Measurements from ENCODE around the gene DCAF11. TPM values are rescaled to one million over a fixed set of nuclear protein-coding genes. Genes with fewer than 3 reads are reported as not detected.

DCAF11 gene
- total and polyA plus RNA-seq, 2 of the 13 experiments (the other 11 are each of a cell fraction or from before 2014, with no cell fraction given) = 150 to 257 TPM

DNA sequence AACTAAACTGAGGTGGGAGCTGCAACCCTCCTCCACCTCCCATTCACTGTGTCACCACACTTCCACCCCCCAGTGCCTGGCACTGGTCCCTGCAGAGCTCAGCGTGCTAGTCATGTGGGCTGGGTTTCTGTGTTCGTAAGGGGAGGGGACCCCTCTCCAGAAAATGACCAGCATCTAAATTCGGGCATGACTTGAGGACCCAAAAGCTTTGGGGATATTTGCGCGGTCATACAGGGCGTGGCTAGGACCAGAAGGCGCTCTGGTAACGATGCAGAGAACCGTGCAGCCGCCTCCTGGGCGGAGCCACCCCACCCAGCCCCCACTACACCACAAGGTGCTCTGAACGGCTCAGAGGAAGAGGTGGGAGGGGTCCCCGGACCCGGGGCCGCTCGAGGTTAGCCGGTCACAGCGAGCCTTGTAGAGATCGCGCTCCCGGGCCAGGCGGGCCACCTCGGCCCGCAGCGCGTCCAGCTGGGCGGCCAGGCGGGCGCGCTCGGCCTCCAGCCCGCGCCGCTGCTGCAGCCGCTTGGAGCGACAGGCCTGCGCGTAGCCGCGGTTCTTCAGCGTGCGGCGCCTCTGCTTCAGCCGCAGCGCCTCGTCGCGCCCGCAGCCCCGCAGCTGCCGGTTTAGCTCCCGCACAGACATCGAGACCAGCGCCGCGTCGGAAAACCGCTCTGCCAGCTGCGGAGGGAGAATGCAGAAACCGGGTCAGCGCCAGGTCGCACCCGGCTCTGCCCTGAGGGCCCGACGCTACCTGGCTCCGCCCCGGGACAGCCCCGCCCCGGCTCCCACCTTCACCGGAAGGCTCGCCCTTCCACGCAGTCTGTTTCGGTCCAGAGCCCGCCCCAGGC, 33.5 kb upstream of the DCAF11 start (continued):
- TF ChIP-seq, protein P1, sequence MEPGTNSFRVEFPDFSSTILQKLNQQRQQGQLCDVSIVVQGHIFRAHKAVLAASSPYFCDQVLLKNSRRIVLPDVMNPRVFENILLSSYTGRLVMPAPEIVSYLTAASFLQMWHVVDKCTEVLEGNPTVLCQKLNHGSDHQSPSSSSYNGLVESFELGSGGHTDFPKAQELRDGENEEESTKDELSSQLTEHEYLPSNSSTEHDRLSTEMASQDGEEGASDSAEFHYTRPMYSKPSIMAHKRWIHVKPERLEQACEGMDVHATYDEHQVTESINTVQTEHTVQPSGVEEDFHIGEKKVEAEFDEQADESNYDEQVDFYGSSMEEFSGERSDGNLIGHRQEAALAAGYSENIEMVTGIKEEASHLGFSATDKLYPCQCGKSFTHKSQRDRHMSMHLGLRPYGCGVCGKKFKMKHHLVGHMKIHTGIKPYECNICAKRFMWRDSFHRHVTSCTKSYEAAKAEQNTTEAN (CRISPR knock-in tag; conservative IDR thresholded peaks at IDR 0.05) = 0 out of 2 replicates have a peak, but pooled peaks have one; percentile 1
- peak; percentile 93 for TF ChIP-seq PHF8 (CRISPR knock-in tag; IDR thresholded peaks at IDR 0.05)
- TF ChIP-seq, protein P2, sequence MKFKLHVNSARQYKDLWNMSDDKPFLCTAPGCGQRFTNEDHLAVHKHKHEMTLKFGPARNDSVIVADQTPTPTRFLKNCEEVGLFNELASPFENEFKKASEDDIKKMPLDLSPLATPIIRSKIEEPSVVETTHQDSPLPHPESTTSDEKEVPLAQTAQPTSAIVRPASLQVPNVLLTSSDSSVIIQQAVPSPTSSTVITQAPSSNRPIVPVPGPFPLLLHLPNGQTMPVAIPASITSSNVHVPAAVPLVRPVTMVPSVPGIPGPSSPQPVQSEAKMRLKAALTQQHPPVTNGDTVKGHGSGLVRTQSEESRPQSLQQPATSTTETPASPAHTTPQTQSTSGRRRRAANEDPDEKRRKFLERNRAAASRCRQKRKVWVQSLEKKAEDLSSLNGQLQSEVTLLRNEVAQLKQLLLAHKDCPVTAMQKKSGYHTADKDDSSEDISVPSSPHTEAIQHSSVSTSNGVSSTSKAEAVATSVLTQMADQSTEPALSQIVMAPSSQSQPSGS (CRISPR knock-in tag; IDR thresholded peaks at IDR 0.05) = peak; percentile 24; the same call in 1 of the 2 replicates
- TF ChIP-seq, protein P3, sequence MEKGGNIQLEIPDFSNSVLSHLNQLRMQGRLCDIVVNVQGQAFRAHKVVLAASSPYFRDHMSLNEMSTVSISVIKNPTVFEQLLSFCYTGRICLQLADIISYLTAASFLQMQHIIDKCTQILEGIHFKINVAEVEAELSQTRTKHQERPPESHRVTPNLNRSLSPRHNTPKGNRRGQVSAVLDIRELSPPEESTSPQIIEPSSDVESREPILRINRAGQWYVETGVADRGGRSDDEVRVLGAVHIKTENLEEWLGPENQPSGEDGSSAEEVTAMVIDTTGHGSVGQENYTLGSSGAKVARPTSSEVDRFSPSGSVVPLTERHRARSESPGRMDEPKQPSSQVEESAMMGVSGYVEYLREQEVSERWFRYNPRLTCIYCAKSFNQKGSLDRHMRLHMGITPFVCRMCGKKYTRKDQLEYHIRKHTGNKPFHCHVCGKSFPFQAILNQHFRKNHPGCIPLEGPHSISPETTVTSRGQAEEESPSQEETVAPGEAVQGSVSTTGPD (CRISPR knock-in tag; IDR thresholded peaks at IDR 0.05) = no peak; the same call in 1 of the 2 replicates
- no peak for TF ChIP-seq CEBPB (IDR thresholded peaks at IDR 0.05; ENCODE audit: borderline replicate concordance, low read depth, low read length)
- no peak for TF ChIP-seq MTF1 (CRISPR knock-in tag; IDR thresholded peaks at IDR 0.05)
- TF ChIP-seq, protein P4, sequence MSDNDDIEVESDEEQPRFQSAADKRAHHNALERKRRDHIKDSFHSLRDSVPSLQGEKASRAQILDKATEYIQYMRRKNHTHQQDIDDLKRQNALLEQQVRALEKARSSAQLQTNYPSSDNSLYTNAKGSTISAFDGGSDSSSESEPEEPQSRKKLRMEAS (IDR thresholded peaks at IDR 0.05) = peak; percentile 77
- no peak for TF ChIP-seq ARID2 (CRISPR knock-in tag; IDR thresholded peaks at IDR 0.05; ENCODE audit: borderline replicate concordance)
- TF ChIP-seq, protein P5, sequence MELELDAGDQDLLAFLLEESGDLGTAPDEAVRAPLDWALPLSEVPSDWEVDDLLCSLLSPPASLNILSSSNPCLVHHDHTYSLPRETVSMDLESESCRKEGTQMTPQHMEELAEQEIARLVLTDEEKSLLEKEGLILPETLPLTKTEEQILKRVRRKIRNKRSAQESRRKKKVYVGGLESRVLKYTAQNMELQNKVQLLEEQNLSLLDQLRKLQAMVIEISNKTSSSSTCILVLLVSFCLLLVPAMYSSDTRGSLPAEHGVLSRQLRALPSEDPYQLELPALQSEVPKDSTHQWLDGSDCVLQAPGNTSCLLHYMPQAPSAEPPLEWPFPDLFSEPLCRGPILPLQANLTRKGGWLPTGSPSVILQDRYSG (CRISPR knock-in tag; IDR thresholded peaks at IDR 0.05) = peak; percentile 91
- no peak for TF ChIP-seq ZKSCAN1 (IDR thresholded peaks at IDR 0.05; ENCODE audit: low read length)
- TF ChIP-seq, protein P6, sequence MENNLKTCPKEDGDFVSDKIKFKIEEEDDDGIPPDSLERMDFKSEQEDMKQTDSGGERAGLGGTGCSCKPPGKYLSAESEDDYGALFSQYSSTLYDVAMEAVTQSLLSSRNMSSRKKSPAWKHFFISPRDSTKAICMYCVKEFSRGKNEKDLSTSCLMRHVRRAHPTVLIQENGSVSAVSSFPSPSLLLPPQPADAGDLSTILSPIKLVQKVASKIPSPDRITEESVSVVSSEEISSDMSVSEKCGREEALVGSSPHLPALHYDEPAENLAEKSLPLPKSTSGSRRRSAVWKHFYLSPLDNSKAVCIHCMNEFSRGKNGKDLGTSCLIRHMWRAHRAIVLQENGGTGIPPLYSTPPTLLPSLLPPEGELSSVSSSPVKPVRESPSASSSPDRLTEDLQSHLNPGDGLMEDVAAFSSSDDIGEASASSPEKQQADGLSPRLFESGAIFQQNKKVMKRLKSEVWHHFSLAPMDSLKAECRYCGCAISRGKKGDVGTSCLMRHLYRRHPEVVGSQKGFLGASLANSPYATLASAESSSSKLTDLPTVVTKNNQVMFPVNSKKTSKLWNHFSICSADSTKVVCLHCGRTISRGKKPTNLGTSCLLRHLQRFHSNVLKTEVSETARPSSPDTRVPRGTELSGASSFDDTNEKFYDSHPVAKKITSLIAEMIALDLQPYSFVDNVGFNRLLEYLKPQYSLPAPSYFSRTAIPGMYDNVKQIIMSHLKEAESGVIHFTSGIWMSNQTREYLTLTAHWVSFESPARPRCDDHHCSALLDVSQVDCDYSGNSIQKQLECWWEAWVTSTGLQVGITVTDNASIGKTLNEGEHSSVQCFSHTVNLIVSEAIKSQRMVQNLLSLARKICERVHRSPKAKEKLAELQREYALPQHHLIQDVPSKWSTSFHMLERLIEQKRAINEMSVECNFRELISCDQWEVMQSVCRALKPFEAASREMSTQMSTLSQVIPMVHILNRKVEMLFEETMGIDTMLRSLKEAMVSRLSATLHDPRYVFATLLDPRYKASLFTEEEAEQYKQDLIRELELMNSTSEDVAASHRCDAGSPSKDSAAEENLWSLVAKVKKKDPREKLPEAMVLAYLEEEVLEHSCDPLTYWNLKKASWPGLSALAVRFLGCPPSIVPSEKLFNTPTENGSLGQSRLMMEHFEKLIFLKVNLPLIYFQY (CRISPR knock-in tag; IDR thresholded peaks at IDR 0.05; ENCODE audit: borderline replicate concordance) = peak; percentile 64; the same call in 1 of the 2 replicates
- TF ChIP-seq CHD2 (IDR thresholded peaks at IDR 0.05; ENCODE audit: low read depth, low read length) = no peak
- TF ChIP-seq ZNF24 (IDR thresholded peaks at IDR 0.05) = no peak
- TF ChIP-seq ZNF329 (CRISPR knock-in tag; IDR thresholded peaks at IDR 0.05; ENCODE audit: low read depth) = peak; percentile 49; the same call in 1 of the 2 replicates
- TF ChIP-seq, protein P7, sequence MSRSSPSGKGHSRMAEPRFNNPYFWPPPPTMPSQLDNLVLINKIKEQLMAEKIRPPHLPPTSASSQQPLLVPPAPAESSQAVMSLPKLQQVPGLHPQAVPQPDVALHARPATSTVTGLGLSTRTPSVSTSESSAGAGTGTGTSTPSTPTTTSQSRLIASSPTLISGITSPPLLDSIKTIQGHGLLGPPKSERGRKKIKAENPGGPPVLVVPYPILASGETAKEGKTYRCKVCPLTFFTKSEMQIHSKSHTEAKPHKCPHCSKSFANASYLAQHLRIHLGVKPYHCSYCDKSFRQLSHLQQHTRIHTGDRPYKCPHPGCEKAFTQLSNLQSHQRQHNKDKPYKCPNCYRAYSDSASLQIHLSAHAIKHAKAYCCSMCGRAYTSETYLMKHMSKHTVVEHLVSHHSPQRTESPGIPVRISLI (CRISPR knock-in tag; IDR thresholded peaks at IDR 0.05; ENCODE audit: borderline replicate concordance) = no peak
- peak; percentile 81 for TF ChIP-seq ZMAT3 (CRISPR knock-in tag; conservative IDR thresholded peaks at IDR 0.05)
- no peak for TF ChIP-seq TEAD3 (CRISPR knock-in tag; optimal IDR thresholded peaks at IDR 0.05; ENCODE audit: borderline replicate concordance)
- TF ChIP-seq PCBP1 (IDR thresholded peaks at IDR 0.05; ENCODE audit: borderline replicate concordance, low read depth, low read length) = no peak
